ENCODE data around the gene ADRA2C.
"Not testable (repeated sequence)": the region's sequence is repeated elsewhere in the genome, so short reads cannot be mapped to it uniquely, and the experiment has no call there.

ADRA2C gene

DNA sequence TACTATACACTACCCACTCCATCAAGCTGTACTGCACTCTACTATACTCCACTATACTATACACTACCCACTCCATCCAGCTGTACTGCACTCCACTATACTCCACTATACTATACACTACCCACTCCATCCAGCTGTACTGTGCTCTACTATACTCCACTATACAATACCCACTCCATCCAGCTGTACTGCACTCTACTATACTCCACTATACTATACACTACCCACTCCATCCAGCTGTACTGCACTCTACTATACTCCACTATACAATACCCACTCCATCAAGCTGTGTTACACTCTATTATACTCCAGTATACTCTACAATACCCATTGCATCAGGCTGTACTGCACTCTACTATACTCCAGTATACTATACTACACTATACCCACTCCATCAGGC is 48.7 kb downstream of the ADRA2C start:
- not testable (repeated sequence) for ATAC-seq, H3K27ac Mint-ChIP-seq, H3K4me3 Mint-ChIP-seq, H3K36me3 Mint-ChIP-seq, H3K27me3 Mint-ChIP-seq, H3K9me3 Mint-ChIP-seq, H3K4me1 Mint-ChIP-seq

DNA sequence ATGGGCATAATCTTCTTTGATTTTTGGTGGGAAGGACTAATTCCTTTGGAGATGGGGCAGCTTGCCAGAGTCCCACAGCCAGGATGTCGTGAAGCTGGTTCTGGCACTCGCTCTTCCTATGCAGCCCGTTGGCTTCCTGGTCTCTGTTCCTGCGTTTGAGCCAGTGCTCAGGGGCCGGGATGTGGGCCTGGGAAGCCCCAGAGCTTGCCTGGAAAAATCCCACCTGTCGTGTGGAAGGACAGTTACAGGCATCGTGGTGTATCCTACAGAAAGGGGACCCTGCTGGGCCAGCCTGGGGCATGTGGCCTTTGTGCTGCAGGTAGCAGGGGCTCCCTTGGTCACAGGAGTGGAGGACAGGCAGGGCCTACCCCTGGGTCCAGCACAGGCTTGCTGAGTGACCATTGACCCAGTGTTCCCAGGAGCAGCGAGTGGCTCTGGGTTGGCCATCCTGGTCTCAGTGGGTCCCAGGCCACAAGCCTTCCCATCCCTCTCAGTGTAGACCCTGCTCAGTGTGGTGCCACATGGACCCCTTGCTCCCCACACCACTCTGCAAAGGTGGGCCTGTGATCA is 50.2 kb downstream of the ADRA2C start:
- Mint-ChIP-seq H3K4me1 (no peaks in the 10 kb centered on the region), H3K27ac (no peak overlapping the region), H3K9me3 (no peaks in the 10 kb centered on the region), H3K36me3 (no peaks in the 10 kb centered on the region), H3K4me3 (no peak overlapping the region), H3K27me3 (no peaks in the 10 kb centered on the region)
- no peak for ATAC-seq

- peaks cover 3% of the 10 kb centered on the region for H3K27me3 Mint-ChIP-seq
- no peak overlapping the region for H3K27ac Mint-ChIP-seq
- no peak for ATAC-seq
- H3K4me3 Mint-ChIP-seq: no peak overlapping the region
- no peaks in the 10 kb centered on the region for H3K36me3 Mint-ChIP-seq
- no peaks in the 10 kb centered on the region for H3K9me3 Mint-ChIP-seq
- H3K4me1 Mint-ChIP-seq: no peaks in the 10 kb centered on the region
Observed at GRCh38 chr4:3816983-3817960, 51.1 kb downstream of the ADRA2C start.

All from stimulated activated memory B cell treated with anti-CD40 and anti-IgM and Interleukin-4, amounts not matched to agents 10 μg/mL and 1 μg/mL and 100 μg/mL, for 72 hours (primary cell).